Parathyroid adenoma (tissue), 2 donors: ENCODE data around the gene CEP164.

Source experiments
- H2AFZ ChIP-seq: fragments of 300-600 bp; sonication (generic); one replicate; pipeline ENCODE4 v1.7.0; 2017; ENCODE audit warnings: antibody characterized with exemption, mild to moderate bottlenecking
- H3K27ac ChIP-seq: fragments of 300-600 bp; sonication (generic); one replicate; pipeline ENCODE4 v1.7.0; 2017
- H3K27me3 ChIP-seq: fragments of 300-600 bp; sonication (generic); one replicate; pipeline ENCODE4 v1.7.0; 2017; ENCODE audit warnings: low read length; ENCODE audit not compliant: control insufficient read depth, insufficient read depth
- H3K36me3 ChIP-seq: fragments of 300-600 bp; sonication (generic); one replicate; pipeline ENCODE4 v1.7.0; 2017; ENCODE audit warnings: low read length; ENCODE audit not compliant: control insufficient read depth, insufficient read depth
- H3K4me1 ChIP-seq: fragments of 300-600 bp; sonication (generic); one replicate; pipeline ENCODE4 v1.7.0; 2017; ENCODE audit warnings: control low read depth
- H3K4me2 ChIP-seq: fragments of 300-600 bp; sonication (generic); one replicate; pipeline ENCODE4 v1.7.0; 2017; ENCODE audit warnings: low read length
- H3K4me3 ChIP-seq: fragments of 300-600 bp; sonication (generic); one replicate; pipeline ENCODE4 v1.7.0; 2017; ENCODE audit warnings: low read depth, low read length
- H3K79me2 ChIP-seq: fragments of 300-600 bp; sonication (generic); one replicate; pipeline ENCODE4 v1.7.0; 2017; ENCODE audit warnings: control low read depth
- H3K9ac ChIP-seq: fragments of 300-600 bp; sonication (generic); one replicate; pipeline ENCODE4 v1.7.0; 2017; ENCODE audit warnings: mild to moderate bottlenecking
- H3K9me3 ChIP-seq: fragments of 300-600 bp; sonication (generic); one replicate; pipeline ENCODE4 v1.7.0; 2017; ENCODE audit warnings: low read length; ENCODE audit not compliant: control insufficient read depth
- CTCF ChIP-seq: fragments of 300-600 bp; sonication (generic); IDR thresholded peaks from one replicate; pipeline ENCODE4 v1.7.0; 2017; ENCODE audit warnings: antibody characterized with exemption, mild to moderate bottlenecking
- donor health status: primary hyperparathyroidism.

CEP164 gene

GRCh38 chr11:117333917-117334316 lies 6.3 kb downstream of the CEP164 start:
- no peak for TF ChIP-seq CTCF
- Histone ChIP-seq H3K9me3 (no peaks in the 10 kb centered on the region), H3K4me1 (no peaks in the 10 kb centered on the region), H3K4me2 (no peak overlapping the region), H3K79me2 (no peaks in the 10 kb centered on the region), H3K4me3 (no peak overlapping the region), H3K9ac (no peak overlapping the region), H2AFZ (no peak overlapping the region), H3K27me3 (no peaks in the 10 kb centered on the region), H3K36me3 (no peaks in the 10 kb centered on the region), H3K27ac (no peak overlapping the region)

GRCh38 chr11:117334896-117335295 lies 7.2 kb downstream of the CEP164 start:
- no peak for TF ChIP-seq CTCF
- H3K4me1 ChIP-seq: no peaks in the 10 kb centered on the region
- no peak overlapping the region for H3K9ac ChIP-seq
- H3K4me2 ChIP-seq: no peak overlapping the region
- no peaks in the 10 kb centered on the region for H3K27me3 ChIP-seq
- H3K36me3 ChIP-seq: no peaks in the 10 kb centered on the region
- H3K4me3 ChIP-seq: no peak overlapping the region
- H3K79me2 ChIP-seq: no peaks in the 10 kb centered on the region
- no peak overlapping the region for H3K27ac ChIP-seq
- H3K9me3 ChIP-seq: no peaks in the 10 kb centered on the region
- no peak overlapping the region for H2AFZ ChIP-seq

- H3K27me3 ChIP-seq: no peaks in the 10 kb centered on the region
- no peaks in the 10 kb centered on the region for H3K4me1 ChIP-seq
- no peaks in the 10 kb centered on the region for H3K36me3 ChIP-seq
- H3K27ac ChIP-seq: no peak overlapping the region
- no peak overlapping the region for H2AFZ ChIP-seq
- no peak overlapping the region for H3K9ac ChIP-seq
- H3K79me2 ChIP-seq: no peaks in the 10 kb centered on the region
- TF ChIP-seq CTCF: no peak
- no peak overlapping the region for H3K4me3 ChIP-seq
- no peak overlapping the region for H3K4me2 ChIP-seq
- H3K9me3 ChIP-seq: no peaks in the 10 kb centered on the region
These were observed 7.7 kb downstream of the CEP164 start for GRCh38 chr11:117335399-117335798.

- Histone ChIP-seq H2AFZ (no peak overlapping the region), H3K4me3 (no peak overlapping the region), H3K4me1 (no peaks in the 10 kb centered on the region), H3K79me2 (no peaks in the 10 kb centered on the region), H3K27ac (no peak overlapping the region), H3K9ac (no peak overlapping the region), H3K9me3 (no peaks in the 10 kb centered on the region), H3K27me3 (no peaks in the 10 kb centered on the region), H3K36me3 (no peaks in the 10 kb centered on the region), H3K4me2 (no peak overlapping the region)
- TF ChIP-seq CTCF: no peak
These were observed 9.4 kb downstream of the CEP164 start for GRCh38 chr11:117337076-117337475.

- H2AFZ ChIP-seq: no peak overlapping the region
- H3K36me3 ChIP-seq: no peaks in the 10 kb centered on the region
- H3K9me3 ChIP-seq: no peaks in the 10 kb centered on the region
- TF ChIP-seq CTCF: no peak
- no peaks in the 10 kb centered on the region for H3K4me1 ChIP-seq
- H3K79me2 ChIP-seq: no peaks in the 10 kb centered on the region
- no peak overlapping the region for H3K9ac ChIP-seq
- no peaks in the 10 kb centered on the region for H3K27me3 ChIP-seq
- H3K27ac ChIP-seq: no peak overlapping the region
- H3K4me2 ChIP-seq: no peak overlapping the region
- no peak overlapping the region for H3K4me3 ChIP-seq
These were observed 17.4 kb downstream of the CEP164 start for GRCh38 chr11:117345039-117345438.
